ENCODE measurements around the gene PIGQ.

DNA sequence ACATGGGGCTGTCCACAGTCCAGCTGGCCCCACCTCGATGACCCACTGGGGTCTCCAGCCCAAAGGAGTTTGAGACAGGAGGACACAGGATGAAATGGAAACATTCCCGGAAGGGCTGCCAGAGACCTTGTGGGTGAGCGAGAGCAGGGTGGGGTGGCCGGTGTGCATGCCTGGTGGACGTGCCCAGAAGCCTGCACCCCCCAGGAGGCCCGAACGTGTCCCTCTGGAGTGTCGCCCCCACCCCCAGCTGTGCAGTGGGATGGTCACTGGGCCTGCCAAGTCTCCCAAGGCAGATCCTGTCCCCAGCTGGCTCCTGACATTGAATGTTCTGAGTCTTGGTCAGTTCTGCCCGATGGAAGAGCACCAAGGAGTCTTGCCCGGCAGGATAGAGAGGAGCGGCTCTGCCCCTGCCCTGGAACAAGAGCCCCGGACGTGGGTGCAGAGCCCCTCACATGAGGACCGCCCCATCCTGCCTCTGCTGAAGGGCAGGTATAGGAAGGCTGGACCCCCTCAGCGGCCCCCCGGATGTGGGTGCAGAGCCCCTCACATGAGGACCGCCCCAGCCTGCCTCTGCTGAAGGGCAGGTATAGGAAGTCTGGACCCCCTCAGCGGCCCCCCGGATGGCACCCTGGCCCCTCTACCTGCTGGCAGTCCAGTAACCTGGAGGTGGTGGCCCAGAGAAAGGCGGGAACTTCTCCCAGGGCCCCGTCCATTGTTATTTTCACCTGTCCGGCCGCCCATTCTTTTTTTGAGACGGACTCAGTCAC is 45.3 kb upstream of the PIGQ start:
- TF ChIP-seq POLR2A (IDR thresholded peaks at IDR 0.05; ENCODE audit: control extremely low read depth in 1 of 2, low read depth in 2 of 2, low read length in 2 of 2): no peak; a peak in 1 of 3 replicates
- TF ChIP-seq, protein P1, sequence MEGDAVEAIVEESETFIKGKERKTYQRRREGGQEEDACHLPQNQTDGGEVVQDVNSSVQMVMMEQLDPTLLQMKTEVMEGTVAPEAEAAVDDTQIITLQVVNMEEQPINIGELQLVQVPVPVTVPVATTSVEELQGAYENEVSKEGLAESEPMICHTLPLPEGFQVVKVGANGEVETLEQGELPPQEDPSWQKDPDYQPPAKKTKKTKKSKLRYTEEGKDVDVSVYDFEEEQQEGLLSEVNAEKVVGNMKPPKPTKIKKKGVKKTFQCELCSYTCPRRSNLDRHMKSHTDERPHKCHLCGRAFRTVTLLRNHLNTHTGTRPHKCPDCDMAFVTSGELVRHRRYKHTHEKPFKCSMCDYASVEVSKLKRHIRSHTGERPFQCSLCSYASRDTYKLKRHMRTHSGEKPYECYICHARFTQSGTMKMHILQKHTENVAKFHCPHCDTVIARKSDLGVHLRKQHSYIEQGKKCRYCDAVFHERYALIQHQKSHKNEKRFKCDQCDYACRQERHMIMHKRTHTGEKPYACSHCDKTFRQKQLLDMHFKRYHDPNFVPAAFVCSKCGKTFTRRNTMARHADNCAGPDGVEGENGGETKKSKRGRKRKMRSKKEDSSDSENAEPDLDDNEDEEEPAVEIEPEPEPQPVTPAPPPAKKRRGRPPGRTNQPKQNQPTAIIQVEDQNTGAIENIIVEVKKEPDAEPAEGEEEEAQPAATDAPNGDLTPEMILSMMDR (IDR thresholded peaks at IDR 0.05; ENCODE audit: control extremely low read depth in 1 of 3, insufficient read depth in 1 of 3, low read depth in 1 of 3, low read length in 3 of 3): no peak
- TF ChIP-seq SP1 (IDR thresholded peaks at IDR 0.05; ENCODE audit: low read depth, low read length): no peak
- no peak for TF ChIP-seq EZH2 (IDR thresholded peaks at IDR 0.05; ENCODE audit: low read depth, low read length, severe bottlenecking)
- no peak for TF ChIP-seq CHD2 (IDR thresholded peaks at IDR 0.05; ENCODE audit: low read length)
- TF ChIP-seq SP2 (IDR thresholded peaks at IDR 0.05; ENCODE audit: low read length): no peak
- TF ChIP-seq, protein P2, sequence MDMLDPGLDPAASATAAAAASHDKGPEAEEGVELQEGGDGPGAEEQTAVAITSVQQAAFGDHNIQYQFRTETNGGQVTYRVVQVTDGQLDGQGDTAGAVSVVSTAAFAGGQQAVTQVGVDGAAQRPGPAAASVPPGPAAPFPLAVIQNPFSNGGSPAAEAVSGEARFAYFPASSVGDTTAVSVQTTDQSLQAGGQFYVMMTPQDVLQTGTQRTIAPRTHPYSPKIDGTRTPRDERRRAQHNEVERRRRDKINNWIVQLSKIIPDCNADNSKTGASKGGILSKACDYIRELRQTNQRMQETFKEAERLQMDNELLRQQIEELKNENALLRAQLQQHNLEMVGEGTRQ (IDR thresholded peaks at IDR 0.05; ENCODE audit: low read length): no peak
- no peak for TF ChIP-seq NRF1 (IDR thresholded peaks at IDR 0.05; ENCODE audit: low read depth, low read length)
- no peak for TF ChIP-seq BACH1 (IDR thresholded peaks at IDR 0.05; ENCODE audit: low read length)
- no peak for TF ChIP-seq CEBPB (IDR thresholded peaks at IDR 0.05; ENCODE audit: low read depth, low read length)
- TF ChIP-seq SIN3A (conservative IDR thresholded peaks at IDR 0.05 in 1 of 2, IDR thresholded peaks at IDR 0.05 in 1 of 2; ENCODE audit: low read depth in 1 of 2, low read length in 2 of 2): no peak
- no peak for TF ChIP-seq SIX5 (IDR thresholded peaks at IDR 0.05; ENCODE audit: low read depth, low read length)

Measured in H1 (cell line).